ENCODE results near the gene INPP4B.

The INPP4B gene

GRCh38 chr4:142097015-142097414, 749.1 kb downstream of the INPP4B start:
- no peaks in the 10 kb centered on the region for H3K79me2 ChIP-seq
- H2AFZ ChIP-seq = no peak overlapping the region
- no peaks in the 10 kb centered on the region for H3K36me3 ChIP-seq (ENCODE audit: control insufficient read depth, insufficient read depth, low read length)
- no peaks in the 10 kb centered on the region for H3K9me3 ChIP-seq (ENCODE audit: control insufficient read depth, low read length)
- no peaks in the 10 kb centered on the region for H3K27me3 ChIP-seq (ENCODE audit: control insufficient read depth, insufficient read depth, low read length)
- H3K4me3 ChIP-seq (ENCODE audit: low read depth, low read length) = no peak overlapping the region
- H3K4me2 ChIP-seq (ENCODE audit: low read length) = no peak overlapping the region
- H3K9ac ChIP-seq = no peak overlapping the region
- H3K27ac ChIP-seq = no peak overlapping the region
- TF ChIP-seq CTCF (IDR thresholded peaks at IDR 0.05) = no peak
- H3K4me1 ChIP-seq = no peaks in the 10 kb centered on the region

DNA sequence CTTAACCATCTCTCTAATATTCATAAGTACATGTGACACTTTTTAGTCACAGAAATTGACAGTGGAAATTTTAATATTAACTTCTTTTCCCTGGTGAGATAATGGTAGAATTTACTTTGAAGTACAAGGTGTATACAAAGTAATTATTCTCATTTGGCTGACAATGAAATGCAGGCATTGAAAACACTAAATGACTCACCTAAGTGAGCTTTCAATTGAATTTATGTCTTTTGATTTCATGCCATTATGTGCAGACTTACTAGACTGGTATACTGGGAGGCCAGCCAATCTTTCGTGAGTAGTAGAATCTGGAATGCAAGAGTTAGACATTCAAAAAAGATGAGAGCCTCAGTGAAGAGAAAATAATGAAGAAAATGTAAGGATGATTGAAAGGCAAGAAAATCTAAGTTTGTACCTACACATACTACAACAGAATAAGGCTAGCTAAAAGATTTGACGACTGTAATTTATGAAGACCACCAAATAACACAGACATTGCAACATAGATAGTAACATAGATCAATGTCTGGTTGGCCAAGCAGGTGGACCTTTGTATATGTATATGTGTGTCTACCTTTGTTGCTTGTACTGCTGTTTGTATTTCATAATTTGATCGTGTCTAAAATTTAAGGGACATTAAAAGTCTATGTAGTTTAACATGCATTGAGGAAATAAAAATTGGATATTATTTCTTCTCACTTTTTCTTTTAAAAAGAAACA, 750.1 kb downstream of the INPP4B start:
- TF ChIP-seq CTCF (IDR thresholded peaks at IDR 0.05) = no peak
- Histone ChIP-seq H3K36me3 (ENCODE audit: control insufficient read depth, insufficient read depth, low read length) (no peaks in the 10 kb centered on the region), H3K4me2 (ENCODE audit: low read length) (no peak overlapping the region), H3K9ac (no peak overlapping the region), H3K4me1 (no peaks in the 10 kb centered on the region), H3K9me3 (ENCODE audit: control insufficient read depth, low read length) (no peaks in the 10 kb centered on the region), H3K27me3 (ENCODE audit: control insufficient read depth, insufficient read depth, low read length) (no peaks in the 10 kb centered on the region), H3K4me3 (ENCODE audit: low read depth, low read length) (no peak overlapping the region), H3K79me2 (no peaks in the 10 kb centered on the region), H3K27ac (no peak overlapping the region), H2AFZ (no peak overlapping the region)

- Histone ChIP-seq H3K36me3 (ENCODE audit: control insufficient read depth, insufficient read depth, low read length) (no peaks in the 10 kb centered on the region), H3K79me2 (no peaks in the 10 kb centered on the region), H3K9me3 (ENCODE audit: control insufficient read depth, low read length) (no peaks in the 10 kb centered on the region), H3K9ac (no peak overlapping the region), H3K4me2 (ENCODE audit: low read length) (no peak overlapping the region), H3K4me3 (ENCODE audit: low read depth, low read length) (no peak overlapping the region), H3K4me1 (no peaks in the 10 kb centered on the region), H2AFZ (no peak overlapping the region), H3K27ac (no peak overlapping the region), H3K27me3 (ENCODE audit: control insufficient read depth, insufficient read depth, low read length) (no peaks in the 10 kb centered on the region)
- TF ChIP-seq CTCF (IDR thresholded peaks at IDR 0.05) = no peak
Measured at GRCh38 chr4:142092941-142093340, 753.2 kb downstream of the INPP4B start.

DNA sequence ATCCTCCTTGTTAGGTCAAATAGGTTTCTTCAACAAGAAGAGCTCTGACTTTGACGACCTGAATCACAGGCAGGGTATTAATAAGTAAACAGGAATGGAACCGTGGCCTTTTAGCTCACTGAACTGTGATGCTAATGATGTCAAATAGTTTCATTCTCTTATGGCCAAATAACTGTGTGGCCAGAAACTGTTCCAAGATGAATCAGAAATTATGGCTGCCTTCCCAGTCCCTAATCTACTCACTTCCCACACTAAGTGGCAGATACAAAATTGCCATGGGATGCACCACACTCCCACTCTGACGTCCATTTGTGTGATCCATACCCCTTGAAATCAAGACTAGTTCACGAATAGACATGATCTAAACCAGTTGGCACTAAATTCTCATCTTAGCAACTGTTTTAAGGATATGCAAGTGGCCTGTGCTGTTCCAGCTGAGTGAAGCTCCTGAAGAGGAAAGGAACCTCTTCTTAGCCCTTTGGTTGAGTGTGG, 754.4 kb downstream of the INPP4B start:
- Histone ChIP-seq H3K4me1 (no peaks in the 10 kb centered on the region), H3K27ac (peak overlapping the region; percentile 51), H3K9ac (no peak overlapping the region), H3K4me3 (ENCODE audit: low read depth, low read length) (no peak overlapping the region), H3K9me3 (ENCODE audit: control insufficient read depth, low read length) (no peaks in the 10 kb centered on the region), H3K79me2 (no peaks in the 10 kb centered on the region), H3K27me3 (ENCODE audit: control insufficient read depth, insufficient read depth, low read length) (no peaks in the 10 kb centered on the region), H3K36me3 (ENCODE audit: control insufficient read depth, insufficient read depth, low read length) (no peaks in the 10 kb centered on the region), H2AFZ (no peak overlapping the region), H3K4me2 (ENCODE audit: low read length) (no peak overlapping the region)
- TF ChIP-seq CTCF (IDR thresholded peaks at IDR 0.05) = no peak

DNA sequence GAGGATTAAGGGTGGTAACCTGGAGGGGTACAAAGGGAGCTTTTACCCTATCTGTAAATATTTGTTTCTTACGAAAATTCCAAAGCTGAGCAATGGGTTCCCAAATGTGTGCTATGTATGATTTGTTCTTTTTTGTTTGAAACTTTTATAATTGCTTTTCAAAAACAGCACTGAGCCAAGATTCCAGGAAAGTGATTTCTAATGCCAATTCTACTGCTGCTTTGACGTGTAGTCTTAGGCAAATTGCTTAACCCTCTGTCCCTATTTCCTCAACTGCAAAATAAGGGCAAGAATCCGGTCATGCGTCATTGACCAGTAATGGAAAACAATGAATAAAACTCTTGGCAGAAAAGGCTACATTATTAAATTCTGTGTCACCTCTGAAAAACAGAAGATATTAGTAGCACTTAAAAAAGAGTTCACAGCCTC, 755.0 kb downstream of the INPP4B start:
- Histone ChIP-seq H3K27ac (peak overlapping the region; percentile 51), H3K36me3 (ENCODE audit: control insufficient read depth, insufficient read depth, low read length) (no peaks in the 10 kb centered on the region), H3K79me2 (no peaks in the 10 kb centered on the region), H3K4me3 (ENCODE audit: low read depth, low read length) (no peak overlapping the region), H3K9me3 (ENCODE audit: control insufficient read depth, low read length) (no peaks in the 10 kb centered on the region), H3K4me1 (no peaks in the 10 kb centered on the region), H3K4me2 (ENCODE audit: low read length) (no peak overlapping the region), H2AFZ (no peak overlapping the region), H3K27me3 (ENCODE audit: control insufficient read depth, insufficient read depth, low read length) (no peaks in the 10 kb centered on the region), H3K9ac (no peak overlapping the region)
- TF ChIP-seq CTCF (IDR thresholded peaks at IDR 0.05) = no peak

All from parathyroid adenoma (tissue), 2 donors.